GM12892 (cell line): Measurements from ENCODE around the gene HELZ2.
"Not testable (repeated sequence)": the region's sequence is repeated elsewhere in the genome, so short reads cannot be mapped to it uniquely, and the experiment has no call there.

ENCODE experiments used
- POLR2A ChIP-seq: IDR thresholded peaks from 2 replicates; pipeline ENCODE4 v1.6.1; 2011; ENCODE audit warnings: low read depth, low read length, control low read depth
- POLR2AphosphoS5 ChIP-seq: IDR thresholded peaks from 2 replicates; pipeline ENCODE4 v1.6.1; 2011; ENCODE audit warnings: low read depth, low read length, control low read depth

DNA sequence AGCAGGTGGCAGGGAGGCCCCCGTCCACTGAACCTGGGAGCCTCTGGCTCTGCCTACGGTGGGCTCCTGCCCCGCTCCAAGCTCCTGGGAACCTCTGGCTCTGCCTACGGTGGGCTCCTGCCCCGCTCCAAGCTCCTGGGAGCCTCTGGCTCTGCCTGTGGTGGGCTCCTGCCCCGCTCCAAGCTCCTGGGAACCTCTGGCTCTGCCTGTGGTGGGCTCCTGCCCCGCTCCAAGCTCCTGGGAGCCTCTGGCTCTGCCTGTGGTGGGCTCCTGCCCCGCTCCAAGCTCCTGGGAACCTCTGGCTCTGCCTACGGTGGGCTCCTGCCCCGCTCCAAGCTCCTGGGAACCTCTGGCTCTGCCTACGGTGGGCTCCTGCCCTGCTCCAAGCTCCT, 3.0 kb downstream of the HELZ2 start:
- TF ChIP-seq POLR2A, POLR2AphosphoS5: not testable (repeated sequence)
